ENCODE results near the gene PTPDC1.

PTPDC1 gene

DNA sequence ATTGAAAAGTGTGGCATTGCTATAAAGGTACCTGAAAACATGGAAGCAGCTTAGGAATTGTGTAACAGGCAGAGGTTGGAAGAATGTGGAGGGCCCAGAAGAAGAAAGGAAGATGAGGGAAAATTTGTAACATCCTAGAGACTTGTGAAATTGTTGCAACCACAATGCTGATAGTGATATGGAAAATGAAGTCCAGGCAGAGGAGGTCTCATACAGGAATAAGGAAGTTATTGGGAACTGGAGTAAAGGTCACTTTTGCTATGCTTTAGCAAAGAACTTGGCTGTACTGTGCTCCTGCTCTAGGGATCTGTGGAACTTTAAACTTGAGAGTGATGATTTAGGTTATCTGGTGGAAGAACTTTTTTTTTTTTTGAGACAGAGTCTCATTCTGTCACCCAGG is 43.5 kb downstream of the PTPDC1 start:
- no peak overlapping the region for H3K4me3 ChIP-seq (replicated peaks; ENCODE audit: low read depth, low read length)
- TF ChIP-seq, protein P1, sequence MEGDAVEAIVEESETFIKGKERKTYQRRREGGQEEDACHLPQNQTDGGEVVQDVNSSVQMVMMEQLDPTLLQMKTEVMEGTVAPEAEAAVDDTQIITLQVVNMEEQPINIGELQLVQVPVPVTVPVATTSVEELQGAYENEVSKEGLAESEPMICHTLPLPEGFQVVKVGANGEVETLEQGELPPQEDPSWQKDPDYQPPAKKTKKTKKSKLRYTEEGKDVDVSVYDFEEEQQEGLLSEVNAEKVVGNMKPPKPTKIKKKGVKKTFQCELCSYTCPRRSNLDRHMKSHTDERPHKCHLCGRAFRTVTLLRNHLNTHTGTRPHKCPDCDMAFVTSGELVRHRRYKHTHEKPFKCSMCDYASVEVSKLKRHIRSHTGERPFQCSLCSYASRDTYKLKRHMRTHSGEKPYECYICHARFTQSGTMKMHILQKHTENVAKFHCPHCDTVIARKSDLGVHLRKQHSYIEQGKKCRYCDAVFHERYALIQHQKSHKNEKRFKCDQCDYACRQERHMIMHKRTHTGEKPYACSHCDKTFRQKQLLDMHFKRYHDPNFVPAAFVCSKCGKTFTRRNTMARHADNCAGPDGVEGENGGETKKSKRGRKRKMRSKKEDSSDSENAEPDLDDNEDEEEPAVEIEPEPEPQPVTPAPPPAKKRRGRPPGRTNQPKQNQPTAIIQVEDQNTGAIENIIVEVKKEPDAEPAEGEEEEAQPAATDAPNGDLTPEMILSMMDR (IDR thresholded peaks at IDR 0.05; ENCODE audit: low read length, missing control alignments), result no peak
- DNase-seq (ENCODE audit: low read depth), result peak; percentile 67

DNA sequence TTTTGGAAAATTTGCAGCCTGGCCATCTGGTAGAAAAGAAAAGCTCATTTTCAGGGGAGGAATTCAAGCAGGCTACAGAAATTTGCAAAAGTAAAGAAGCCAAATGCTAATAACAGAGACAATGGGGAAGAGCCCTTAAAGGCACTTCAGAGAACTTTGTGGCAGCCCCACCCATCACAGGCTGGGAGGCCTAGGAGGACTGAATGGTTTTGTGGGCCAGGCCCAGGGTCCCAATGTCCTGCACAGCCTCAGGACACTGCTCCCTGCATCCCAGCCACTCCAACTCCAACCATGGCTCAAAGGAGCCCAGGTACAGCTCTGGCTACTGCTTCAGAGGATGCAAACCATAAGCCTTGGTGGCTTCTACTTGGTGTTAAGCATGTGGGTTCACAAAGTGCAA is 44.3 kb downstream of the PTPDC1 start:
- no peak for DNase-seq (ENCODE audit: low read depth)
- TF ChIP-seq, protein P1 (IDR thresholded peaks at IDR 0.05; ENCODE audit: low read length, missing control alignments), result no peak
- no peak overlapping the region for H3K4me3 ChIP-seq (replicated peaks; ENCODE audit: low read depth, low read length)

DNA sequence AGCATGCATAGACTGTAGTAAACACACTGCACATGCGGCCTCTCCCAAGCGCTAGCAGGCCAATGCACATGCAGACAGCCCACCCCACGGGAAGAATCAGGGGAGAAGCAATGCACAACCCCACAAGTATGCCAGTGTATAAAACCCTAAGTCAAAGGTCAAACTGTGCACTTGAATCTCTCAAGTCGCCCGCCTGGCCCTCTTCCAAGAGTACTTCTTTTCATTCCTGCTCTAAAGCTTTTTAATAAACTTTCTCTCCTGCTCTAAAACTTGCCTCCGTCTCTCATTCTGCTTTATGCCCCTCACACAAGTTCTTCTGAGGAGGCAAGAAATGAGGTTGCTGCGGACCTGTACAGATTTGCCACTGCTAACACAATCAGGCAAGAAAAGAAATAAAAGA is 50.4 kb downstream of the PTPDC1 start:
- TF ChIP-seq, protein P1 (IDR thresholded peaks at IDR 0.05; ENCODE audit: low read length, missing control alignments), result no peak
- H3K4me3 ChIP-seq (replicated peaks; ENCODE audit: low read depth, low read length), result no peak overlapping the region
- no peak for DNase-seq (ENCODE audit: low read depth)

DNA sequence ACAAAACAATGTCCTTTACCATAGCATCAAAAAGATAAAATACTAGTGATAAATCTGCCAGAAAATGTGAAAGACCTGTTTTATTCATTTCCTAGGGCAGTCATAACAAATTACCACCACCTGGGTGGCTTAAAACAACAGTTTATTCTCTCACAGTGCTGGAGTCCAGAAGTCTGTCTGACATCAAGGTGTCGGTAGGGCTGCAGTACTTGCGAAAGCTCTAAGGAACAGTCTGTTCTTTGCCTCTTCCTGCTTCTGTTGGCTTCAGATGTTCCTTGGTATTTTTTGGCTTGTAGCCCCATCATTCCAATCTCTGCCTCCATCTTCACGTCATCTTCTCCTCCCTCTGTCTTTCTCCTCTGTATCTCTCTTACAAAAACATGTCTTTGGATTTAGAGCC is 51.0 kb downstream of the PTPDC1 start:
- DNase-seq (ENCODE audit: low read depth), result peak; percentile 99
- TF ChIP-seq, protein P1 (IDR thresholded peaks at IDR 0.05; ENCODE audit: low read length, missing control alignments), result no peak
- no peak overlapping the region for H3K4me3 ChIP-seq (replicated peaks; ENCODE audit: low read depth, low read length)

DNA sequence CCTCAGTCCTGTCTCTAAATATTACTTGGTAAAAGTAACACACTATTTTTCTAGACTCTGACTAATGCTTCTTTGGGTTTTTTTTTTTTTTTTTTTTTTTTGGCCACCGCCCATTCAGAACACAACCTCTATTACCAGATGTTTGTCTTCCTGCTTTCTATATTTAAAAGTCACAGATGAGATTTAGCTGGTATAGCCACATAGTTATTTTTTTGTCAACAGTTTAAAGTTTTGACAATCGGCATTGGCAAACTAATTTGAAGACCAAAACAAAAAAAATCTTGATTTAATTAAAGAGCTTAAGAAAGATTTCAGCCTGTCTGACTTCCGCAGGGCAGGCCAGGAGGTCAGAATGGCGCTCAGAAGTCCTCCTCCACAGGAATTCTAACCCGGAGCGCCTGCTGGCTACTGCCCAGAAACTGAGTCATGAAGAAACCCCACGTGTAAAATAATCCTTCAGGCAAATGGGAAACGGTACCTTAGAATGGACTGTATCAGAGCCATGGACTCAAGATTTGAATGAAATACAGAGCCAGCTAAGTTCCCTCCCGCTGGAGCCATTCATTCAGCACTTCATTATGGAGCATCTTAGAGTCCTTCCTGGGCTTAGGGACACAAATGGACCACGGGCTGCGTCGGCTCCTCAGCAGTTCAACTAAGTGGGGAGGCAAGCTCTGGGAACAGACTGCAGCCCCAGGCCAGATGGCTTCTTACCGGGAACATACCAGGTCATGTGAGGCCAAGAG is 55.6 kb downstream of the PTPDC1 start:
- TF ChIP-seq, protein P1 (IDR thresholded peaks at IDR 0.05; ENCODE audit: low read length, missing control alignments), result no peak
- peak; percentile 98 for DNase-seq (ENCODE audit: low read depth)
- peak overlapping the region; percentile 25 for H3K4me3 ChIP-seq (replicated peaks; ENCODE audit: low read depth, low read length)

DNA sequence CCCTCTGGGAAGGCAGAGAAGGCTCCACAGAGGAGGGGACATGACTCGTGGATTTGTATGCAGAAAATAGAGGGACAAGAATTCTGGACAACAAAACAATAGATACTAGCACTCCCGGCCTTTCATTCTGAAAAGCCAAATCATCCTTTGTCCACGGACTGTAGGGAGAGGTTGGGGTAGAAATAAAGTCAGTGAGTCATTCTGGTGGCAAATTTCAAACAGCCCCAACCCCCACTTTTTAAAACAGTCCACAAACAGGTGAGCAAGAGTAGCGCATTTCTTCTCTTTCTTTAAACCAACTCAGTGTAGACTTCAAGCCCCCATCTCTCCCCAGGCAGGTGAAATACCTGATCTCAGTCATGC is 56.1 kb downstream of the PTPDC1 start:
- TF ChIP-seq, protein P1 (IDR thresholded peaks at IDR 0.05; ENCODE audit: low read length, missing control alignments), result no peak
- DNase-seq (ENCODE audit: low read depth), result no peak
- peak overlapping the region; percentile 25 for H3K4me3 ChIP-seq (replicated peaks; ENCODE audit: low read depth, low read length)
